Measurements from ENCODE around the gene ASAP2.

Gene ASAP2

GRCh38 chr2:9416962-9417316 lies 210.3 kb downstream of the ASAP2 start:
- no peak overlapping the region for H3K27ac ChIP-seq
- H3K4me1 ChIP-seq (ENCODE audit: low read depth, poor library complexity, severe bottlenecking): peaks cover 25% of the 10 kb centered on the region
- no peak overlapping the region for H3K4me3 ChIP-seq (IDR thresholded peaks at IDR 0.05; ENCODE audit: insufficient read depth, low read depth, low read length)
- no peaks in the 10 kb centered on the region for H3K27me3 ChIP-seq (ENCODE audit: insufficient read depth, low read depth)
- H2AFZ ChIP-seq (ENCODE audit: low read depth): no peak overlapping the region
- TF ChIP-seq CTCF (conservative IDR thresholded peaks at IDR 0.05; ENCODE audit: low read depth, low read length): no peak
- no peaks in the 10 kb centered on the region for H4K20me1 ChIP-seq (ENCODE audit: insufficient read depth)
- no peak overlapping the region for H3K9ac ChIP-seq
- H3K79me2 ChIP-seq (ENCODE audit: insufficient read depth, low read depth): peaks cover 35% of the 10 kb centered on the region; the same call in 1 of the 2 replicates
- H3K4me2 ChIP-seq: no peak overlapping the region
- no peaks in the 10 kb centered on the region for H3K36me3 ChIP-seq (ENCODE audit: insufficient read depth)

- Histone ChIP-seq H3K9ac (no peak overlapping the region), H2AFZ (ENCODE audit: low read depth) (no peak overlapping the region), H4K20me1 (ENCODE audit: insufficient read depth) (no peaks in the 10 kb centered on the region), H3K4me1 (ENCODE audit: low read depth, poor library complexity, severe bottlenecking) (peaks cover 28% of the 10 kb centered on the region), H3K4me2 (no peak overlapping the region), H3K36me3 (ENCODE audit: insufficient read depth) (no peaks in the 10 kb centered on the region), H3K79me2 (ENCODE audit: insufficient read depth, low read depth) (peaks cover 43% of the 10 kb centered on the region; the same call in 1 of the 2 replicates), H3K4me3 (IDR thresholded peaks at IDR 0.05; ENCODE audit: insufficient read depth, low read depth, low read length) (no peak overlapping the region), H3K27me3 (ENCODE audit: insufficient read depth, low read depth) (no peaks in the 10 kb centered on the region), H3K27ac (no peak overlapping the region)
- no peak for TF ChIP-seq CTCF (conservative IDR thresholded peaks at IDR 0.05; ENCODE audit: low read depth, low read length)
Observed at GRCh38 chr2:9417725-9418124, 211.1 kb downstream of the ASAP2 start.

GRCh38 chr2:9418746-9419145 lies 212.1 kb downstream of the ASAP2 start:
- Histone ChIP-seq H3K27ac (no peak overlapping the region), H3K27me3 (ENCODE audit: insufficient read depth, low read depth) (no peaks in the 10 kb centered on the region), H3K4me3 (IDR thresholded peaks at IDR 0.05; ENCODE audit: insufficient read depth, low read depth, low read length) (no peak overlapping the region), H4K20me1 (ENCODE audit: insufficient read depth) (no peaks in the 10 kb centered on the region), H3K36me3 (ENCODE audit: insufficient read depth) (no peaks in the 10 kb centered on the region), H3K4me1 (ENCODE audit: low read depth, poor library complexity, severe bottlenecking) (peaks cover 28% of the 10 kb centered on the region), H3K4me2 (no peak overlapping the region), H3K79me2 (ENCODE audit: insufficient read depth, low read depth) (peaks cover 43% of the 10 kb centered on the region; the same call in 1 of the 2 replicates), H3K9ac (no peak overlapping the region), H2AFZ (ENCODE audit: low read depth) (no peak overlapping the region)
- TF ChIP-seq CTCF (conservative IDR thresholded peaks at IDR 0.05; ENCODE audit: low read depth, low read length): no peak

GRCh38 chr2:9419541-9419940 lies 212.9 kb downstream of the ASAP2 start:
- Histone ChIP-seq H3K4me3 (IDR thresholded peaks at IDR 0.05; ENCODE audit: insufficient read depth, low read depth, low read length) (no peak overlapping the region), H2AFZ (ENCODE audit: low read depth) (no peak overlapping the region), H3K4me1 (ENCODE audit: low read depth, poor library complexity, severe bottlenecking) (peaks cover 32% of the 10 kb centered on the region), H3K27me3 (ENCODE audit: insufficient read depth, low read depth) (no peaks in the 10 kb centered on the region), H3K9ac (no peak overlapping the region), H3K36me3 (ENCODE audit: insufficient read depth) (no peaks in the 10 kb centered on the region), H4K20me1 (ENCODE audit: insufficient read depth) (no peaks in the 10 kb centered on the region), H3K79me2 (ENCODE audit: insufficient read depth, low read depth) (peaks cover 49% of the 10 kb centered on the region; the same call in 1 of the 2 replicates), H3K4me2 (no peak overlapping the region), H3K27ac (no peak overlapping the region)
- TF ChIP-seq CTCF (conservative IDR thresholded peaks at IDR 0.05; ENCODE audit: low read depth, low read length): no peak

Data from KMS-11 (cell line).